22Rv1 (cell line): ENCODE data around the gene BDH1.
"Not testable (repeated sequence)": the region's sequence is repeated elsewhere in the genome, so short reads cannot be mapped to it uniquely, and the experiment has no call there.

Experiments used
- ZFX ChIP-seq: fragments of 450-650 bp; IDR thresholded peaks from 2 replicates; pipeline ENCODE4 v1.6.1; 2017; ENCODE audit warnings: antibody characterized with exemption, borderline replicate concordance
- TF ChIP-seq, protein P1 (sequence below): fragments of 450-650 bp; IDR thresholded peaks from 2 replicates; pipeline ENCODE4 v1.5.1; 2017; ENCODE audit warnings: mild to moderate bottlenecking

DNA sequence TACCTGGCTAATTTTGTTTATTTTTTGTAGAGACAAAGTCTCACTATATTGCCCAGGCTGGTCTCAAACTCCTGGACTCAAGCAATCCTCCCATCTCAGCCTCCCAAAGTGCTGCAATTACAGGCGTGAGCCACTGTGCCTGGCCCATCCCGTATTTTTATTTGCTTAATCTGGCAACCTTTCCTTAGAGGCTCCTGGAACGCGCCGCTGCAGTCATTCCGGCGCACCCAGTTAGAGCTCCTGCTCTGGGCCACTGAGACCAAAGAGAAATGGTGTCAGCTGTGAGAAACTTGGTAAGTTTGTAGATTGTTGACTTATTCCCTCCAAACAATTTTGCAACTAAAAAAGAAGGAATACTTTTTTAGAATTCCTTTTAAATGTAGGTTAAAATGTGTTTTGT lies 78.0 kb downstream of the BDH1 start:
- TF ChIP-seq, protein P1, sequence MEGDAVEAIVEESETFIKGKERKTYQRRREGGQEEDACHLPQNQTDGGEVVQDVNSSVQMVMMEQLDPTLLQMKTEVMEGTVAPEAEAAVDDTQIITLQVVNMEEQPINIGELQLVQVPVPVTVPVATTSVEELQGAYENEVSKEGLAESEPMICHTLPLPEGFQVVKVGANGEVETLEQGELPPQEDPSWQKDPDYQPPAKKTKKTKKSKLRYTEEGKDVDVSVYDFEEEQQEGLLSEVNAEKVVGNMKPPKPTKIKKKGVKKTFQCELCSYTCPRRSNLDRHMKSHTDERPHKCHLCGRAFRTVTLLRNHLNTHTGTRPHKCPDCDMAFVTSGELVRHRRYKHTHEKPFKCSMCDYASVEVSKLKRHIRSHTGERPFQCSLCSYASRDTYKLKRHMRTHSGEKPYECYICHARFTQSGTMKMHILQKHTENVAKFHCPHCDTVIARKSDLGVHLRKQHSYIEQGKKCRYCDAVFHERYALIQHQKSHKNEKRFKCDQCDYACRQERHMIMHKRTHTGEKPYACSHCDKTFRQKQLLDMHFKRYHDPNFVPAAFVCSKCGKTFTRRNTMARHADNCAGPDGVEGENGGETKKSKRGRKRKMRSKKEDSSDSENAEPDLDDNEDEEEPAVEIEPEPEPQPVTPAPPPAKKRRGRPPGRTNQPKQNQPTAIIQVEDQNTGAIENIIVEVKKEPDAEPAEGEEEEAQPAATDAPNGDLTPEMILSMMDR: not testable (repeated sequence)
- TF ChIP-seq ZFX: not testable (repeated sequence)
